GM13977 (cell line): ENCODE measurements around the gene SLC25A38.

Experiments used
- DNase-seq: peaks from one replicate; pipeline ENCODE4 v3.0.0; 2012; ENCODE audit warnings: low spot score
- CTCF ChIP-seq: IDR thresholded peaks from 2 replicates; pipeline ENCODE4 v1.5.1; 2012; ENCODE audit warnings: mild to moderate bottlenecking, control low read depth; ENCODE audit not compliant: insufficient read depth; ENCODE audit errors: extremely low read depth, missing control alignments
- in situ Hi-C: fragments of 300-500 bp; cut with MboI; formaldehyde crosslinking; loops from one replicate; pipeline ENCODE4 v1.12.0; 2022; ENCODE audit warnings: low sequenced_read_pairs, low pct_unique_long_range_greater_than_20kb, mixed read lengths, inconsistent platforms; ENCODE audit not compliant: unreplicated experiment

SLC25A38 gene

GRCh38 chr3:39407259-39407629, 24.1 kb downstream of the SLC25A38 start:
- DNase-seq, result no peak
- no peak for TF ChIP-seq CTCF
- in situ Hi-C loops, result no loop called here

GRCh38 chr3:39407773-39408492, 24.8 kb downstream of the SLC25A38 start:
- in situ Hi-C loops, result no loop called here
- DNase-seq, result no peak
- no peak for TF ChIP-seq CTCF

GRCh38 chr3:39408493-39409372, 25.6 kb downstream of the SLC25A38 start:
- no peak for TF ChIP-seq CTCF
- DNase-seq, result no peak
- in situ Hi-C loops, result no loop called here

GRCh38 chr3:39409514-39410136, 26.5 kb downstream of the SLC25A38 start:
- in situ Hi-C loops, result no loop called here
- no peak for DNase-seq
- TF ChIP-seq CTCF, result no peak

- TF ChIP-seq CTCF, result no peak
- in situ Hi-C loops, result no loop called here
- no peak for DNase-seq
Observed at GRCh38 chr3:39410893-39411292, 27.7 kb downstream of the SLC25A38 start.

GRCh38 chr3:39412668-39413260, 29.6 kb downstream of the SLC25A38 start:
- TF ChIP-seq CTCF, result no peak
- DNase-seq, result no peak
- in situ Hi-C loops, result no loop called here
